ENCODE data around the gene SNX25.
"Not testable (repeated sequence)": the region's sequence is repeated elsewhere in the genome, so short reads cannot be mapped to it uniquely, and the experiment has no call there.

Gene SNX25

DNA sequence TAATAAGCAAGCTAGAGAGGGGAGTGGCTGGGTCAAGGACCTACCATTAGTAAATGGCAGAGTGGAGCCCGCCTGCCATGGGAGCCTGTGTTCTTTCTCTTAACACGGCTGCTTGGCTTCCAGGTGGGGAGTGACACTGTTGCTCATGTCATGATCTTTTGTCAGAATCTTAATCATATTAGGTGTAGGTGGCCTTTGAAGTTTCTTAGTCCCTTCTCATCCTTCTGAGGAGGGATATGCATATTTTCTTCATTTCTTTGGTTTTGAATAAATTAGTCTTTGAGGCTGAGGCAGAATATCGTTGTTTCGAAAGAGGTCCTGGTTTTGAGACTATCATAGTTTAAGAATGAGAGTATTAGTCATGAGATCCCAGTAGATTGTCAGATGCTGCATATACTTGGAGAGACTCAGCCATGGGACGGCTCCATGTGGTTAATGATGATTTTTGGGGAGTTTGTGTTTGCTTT lies 28.9 kb downstream of the SNX25 start:
- H3K36me3 ChIP-seq (ENCODE audit: control insufficient read depth, insufficient read depth, low read length), result no peaks in the 10 kb centered on the region
- no peak overlapping the region for H3K4me3 ChIP-seq (ENCODE audit: low read depth, low read length)
- H3K27me3 ChIP-seq (ENCODE audit: control insufficient read depth, insufficient read depth, low read length), result no peaks in the 10 kb centered on the region
- H3K9me3 ChIP-seq (ENCODE audit: control insufficient read depth, insufficient read depth, low read length), result no peaks in the 10 kb centered on the region
- H3K4me1 ChIP-seq (ENCODE audit: control insufficient read depth, insufficient read depth, low read length), result no peaks in the 10 kb centered on the region
- no peak overlapping the region for H3K9ac ChIP-seq (ENCODE audit: low read depth, low read length)

DNA sequence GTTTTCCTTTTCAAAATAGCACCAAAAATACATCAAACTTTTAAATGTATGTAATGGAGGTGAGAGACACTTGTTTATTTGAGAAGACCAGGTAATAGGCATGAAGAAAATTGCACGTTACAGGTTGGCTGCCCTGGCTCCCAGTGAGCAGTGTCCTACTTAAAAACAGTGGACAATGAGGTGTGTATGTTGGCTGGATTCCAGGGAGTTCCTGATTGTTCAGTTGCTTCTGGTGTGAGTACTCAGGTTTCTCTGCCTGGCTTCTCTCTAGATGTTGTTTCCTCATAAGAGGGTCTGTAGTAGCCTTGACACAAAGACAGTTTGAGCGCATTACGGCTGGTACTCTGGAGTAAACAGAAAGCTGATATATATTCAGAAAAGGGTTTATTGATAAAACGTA lies 29.4 kb downstream of the SNX25 start:
- no peaks in the 10 kb centered on the region for H3K36me3 ChIP-seq (ENCODE audit: control insufficient read depth, insufficient read depth, low read length)
- H3K9ac ChIP-seq (ENCODE audit: low read depth, low read length), result no peak overlapping the region
- no peaks in the 10 kb centered on the region for H3K4me1 ChIP-seq (ENCODE audit: control insufficient read depth, insufficient read depth, low read length)
- no peaks in the 10 kb centered on the region for H3K9me3 ChIP-seq (ENCODE audit: control insufficient read depth, insufficient read depth, low read length)
- no peaks in the 10 kb centered on the region for H3K27me3 ChIP-seq (ENCODE audit: control insufficient read depth, insufficient read depth, low read length)
- H3K4me3 ChIP-seq (ENCODE audit: low read depth, low read length), result no peak overlapping the region

DNA sequence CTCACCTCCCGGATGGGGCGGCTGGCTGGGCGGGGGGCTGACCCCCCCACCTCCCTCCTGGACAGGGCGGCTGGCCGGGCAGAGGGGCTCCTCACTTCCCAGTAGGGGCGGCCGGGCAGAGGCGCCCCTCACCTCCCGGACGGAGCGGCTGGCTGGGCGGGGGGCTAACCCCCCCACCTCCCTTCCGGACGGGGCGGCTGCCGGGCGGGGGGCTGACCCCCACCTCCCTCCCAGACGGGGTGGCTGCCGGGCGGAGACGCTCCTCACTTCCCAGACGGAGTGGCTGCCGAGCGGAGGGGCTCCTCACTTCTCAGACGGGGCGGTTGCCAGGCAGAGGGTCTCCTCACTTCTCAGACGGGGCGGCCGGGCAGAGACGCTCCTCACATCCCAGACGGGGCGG lies 31.1 kb downstream of the SNX25 start:
- H3K4me1 ChIP-seq (ENCODE audit: control insufficient read depth, insufficient read depth, low read length); H3K27me3 ChIP-seq (ENCODE audit: control insufficient read depth, insufficient read depth, low read length); H3K9me3 ChIP-seq (ENCODE audit: control insufficient read depth, insufficient read depth, low read length); H3K9ac ChIP-seq (ENCODE audit: low read depth, low read length); H3K36me3 ChIP-seq (ENCODE audit: control insufficient read depth, insufficient read depth, low read length); H3K4me3 ChIP-seq (ENCODE audit: low read depth, low read length): not testable (repeated sequence)

DNA sequence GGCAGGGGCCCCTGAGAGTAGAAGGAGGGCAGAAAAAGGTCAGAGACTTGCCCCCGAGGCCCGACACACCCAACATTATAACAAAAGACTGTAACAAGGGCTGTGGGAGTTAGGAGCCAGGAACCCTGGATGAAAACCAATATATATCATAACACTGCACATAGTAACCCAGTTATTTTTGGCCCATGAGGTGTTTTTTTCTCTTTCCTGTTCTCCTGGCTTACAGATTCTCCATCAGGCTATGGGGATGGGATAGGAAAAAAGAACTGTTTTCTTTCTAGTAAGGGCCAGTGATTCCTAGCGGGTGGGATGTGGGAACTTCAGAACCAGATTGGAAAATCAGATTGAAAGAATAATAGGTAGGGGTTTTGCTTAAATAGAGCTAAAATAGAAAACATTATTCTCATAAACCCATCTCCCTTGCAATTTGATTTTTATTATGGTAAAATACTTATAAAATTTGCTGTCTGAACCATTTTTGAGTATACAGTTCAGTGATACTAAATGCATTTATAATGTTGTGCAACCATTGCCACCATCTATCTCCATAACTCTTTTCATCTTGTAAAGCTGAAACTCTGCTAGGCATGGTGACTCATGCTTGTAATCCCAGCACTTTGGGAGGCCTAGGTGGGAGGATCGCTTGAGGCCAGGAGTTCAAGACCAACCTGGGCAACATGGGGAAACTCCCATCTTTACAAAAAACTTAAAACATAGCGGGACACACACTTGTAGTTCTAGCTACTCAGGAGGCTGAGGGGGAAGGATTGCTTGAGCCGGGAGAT lies 33.5 kb downstream of the SNX25 start:
- Histone ChIP-seq H3K27me3 (ENCODE audit: control insufficient read depth, insufficient read depth, low read length) (no peaks in the 10 kb centered on the region), H3K36me3 (ENCODE audit: control insufficient read depth, insufficient read depth, low read length) (no peaks in the 10 kb centered on the region), H3K4me1 (ENCODE audit: control insufficient read depth, insufficient read depth, low read length) (no peaks in the 10 kb centered on the region), H3K9me3 (ENCODE audit: control insufficient read depth, insufficient read depth, low read length) (no peaks in the 10 kb centered on the region), H3K4me3 (ENCODE audit: low read depth, low read length) (no peak overlapping the region), H3K9ac (ENCODE audit: low read depth, low read length) (no peak overlapping the region)

DNA sequence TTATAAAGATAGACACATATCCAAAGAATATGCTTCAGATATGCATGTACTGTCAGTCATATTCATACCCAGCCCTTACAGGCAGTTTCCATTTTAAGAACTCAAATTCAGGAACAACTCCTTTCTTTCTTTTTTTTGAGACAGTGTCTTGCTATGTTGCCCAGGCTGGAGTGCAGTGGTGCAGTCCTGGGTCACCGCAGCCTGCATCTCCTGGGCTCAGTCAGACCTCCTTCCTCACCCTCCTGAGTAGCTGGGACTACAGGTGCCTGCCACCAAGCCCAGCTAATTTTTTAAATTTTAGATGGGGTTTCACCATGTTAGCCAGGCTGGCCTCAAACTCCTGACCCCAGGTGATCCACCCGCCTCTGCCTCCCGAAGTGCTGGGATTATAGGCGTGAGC lies 34.5 kb downstream of the SNX25 start:
- Histone ChIP-seq H3K9me3 (ENCODE audit: control insufficient read depth, insufficient read depth, low read length) (no peaks in the 10 kb centered on the region), H3K4me3 (ENCODE audit: low read depth, low read length) (no peak overlapping the region), H3K9ac (ENCODE audit: low read depth, low read length) (no peak overlapping the region), H3K27me3 (ENCODE audit: control insufficient read depth, insufficient read depth, low read length) (no peaks in the 10 kb centered on the region), H3K4me1 (ENCODE audit: control insufficient read depth, insufficient read depth, low read length) (no peaks in the 10 kb centered on the region), H3K36me3 (ENCODE audit: control insufficient read depth, insufficient read depth, low read length) (no peaks in the 10 kb centered on the region)

DNA sequence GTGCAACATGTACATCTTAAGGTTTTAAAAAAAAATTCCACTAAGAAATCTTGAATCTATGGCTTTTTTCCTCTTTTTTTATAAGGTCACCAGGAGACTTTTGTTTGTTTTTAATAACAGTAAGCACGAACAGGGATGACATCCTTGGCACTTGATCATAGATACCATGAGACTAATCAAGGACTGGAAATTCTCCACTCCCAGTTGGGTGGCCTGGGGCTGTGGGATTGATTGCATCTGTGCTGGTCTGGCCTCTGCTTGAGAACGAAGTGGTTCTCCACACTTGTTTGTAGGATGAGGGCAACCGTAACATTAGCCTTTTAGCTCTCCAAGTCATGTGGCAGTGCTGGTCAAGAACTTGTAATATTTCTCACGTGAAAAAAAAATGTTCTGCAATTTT lies 35.4 kb downstream of the SNX25 start:
- Histone ChIP-seq H3K27me3 (ENCODE audit: control insufficient read depth, insufficient read depth, low read length) (no peaks in the 10 kb centered on the region), H3K4me1 (ENCODE audit: control insufficient read depth, insufficient read depth, low read length) (no peaks in the 10 kb centered on the region), H3K4me3 (ENCODE audit: low read depth, low read length) (no peak overlapping the region), H3K9ac (ENCODE audit: low read depth, low read length) (no peak overlapping the region), H3K36me3 (ENCODE audit: control insufficient read depth, insufficient read depth, low read length) (no peaks in the 10 kb centered on the region), H3K9me3 (ENCODE audit: control insufficient read depth, insufficient read depth, low read length) (no peaks in the 10 kb centered on the region)

DNA sequence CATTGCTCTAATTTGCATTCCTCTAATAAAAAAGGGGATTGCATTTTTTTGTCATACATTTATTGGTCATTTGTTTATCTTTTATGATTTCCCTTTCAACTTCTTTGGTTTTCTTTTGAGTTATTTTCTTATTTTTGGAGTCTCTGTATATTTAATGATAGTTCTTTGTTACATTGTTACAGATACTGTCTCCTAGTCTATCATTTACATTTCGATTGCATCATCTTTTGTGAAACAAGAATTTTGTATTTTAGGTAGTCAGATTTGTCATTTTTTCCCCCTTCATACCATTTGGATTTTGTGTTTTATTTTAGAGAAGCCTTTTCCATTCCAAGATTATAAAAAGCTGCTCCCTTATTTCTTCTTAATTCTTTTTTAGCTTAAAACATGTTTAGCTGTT lies 37.1 kb downstream of the SNX25 start:
- H3K27me3 ChIP-seq (ENCODE audit: control insufficient read depth, insufficient read depth, low read length), result no peaks in the 10 kb centered on the region
- H3K4me1 ChIP-seq (ENCODE audit: control insufficient read depth, insufficient read depth, low read length), result peaks cover 2% of the 10 kb centered on the region
- H3K36me3 ChIP-seq (ENCODE audit: control insufficient read depth, insufficient read depth, low read length), result no peaks in the 10 kb centered on the region
- H3K4me3 ChIP-seq (ENCODE audit: low read depth, low read length), result no peak overlapping the region
- H3K9me3 ChIP-seq (ENCODE audit: control insufficient read depth, insufficient read depth, low read length), result no peaks in the 10 kb centered on the region
- H3K9ac ChIP-seq (ENCODE audit: low read depth, low read length), result no peak overlapping the region

DNA sequence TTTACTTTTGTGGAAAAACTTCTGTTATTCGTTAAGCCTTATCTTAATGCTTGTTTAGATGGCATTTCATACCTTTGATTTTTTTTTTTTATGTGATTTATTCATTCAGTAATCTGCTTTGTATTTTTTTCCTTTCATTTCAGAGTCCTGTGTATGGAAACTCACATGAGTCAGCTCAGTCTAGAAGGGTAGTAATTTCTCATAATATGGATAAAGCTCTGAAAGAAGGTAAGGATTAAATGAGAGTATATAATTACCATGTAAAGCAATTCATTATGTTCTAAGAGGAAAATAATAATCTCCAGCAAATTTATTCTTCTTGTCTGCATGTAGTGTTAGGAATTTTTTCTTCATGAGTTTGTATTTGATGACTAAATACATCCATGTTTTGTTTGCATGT lies 37.8 kb downstream of the SNX25 start:
- H3K4me1 ChIP-seq (ENCODE audit: control insufficient read depth, insufficient read depth, low read length), result peaks cover 3% of the 10 kb centered on the region
- no peaks in the 10 kb centered on the region for H3K36me3 ChIP-seq (ENCODE audit: control insufficient read depth, insufficient read depth, low read length)
- no peak overlapping the region for H3K4me3 ChIP-seq (ENCODE audit: low read depth, low read length)
- H3K9ac ChIP-seq (ENCODE audit: low read depth, low read length), result no peak overlapping the region
- H3K27me3 ChIP-seq (ENCODE audit: control insufficient read depth, insufficient read depth, low read length), result no peaks in the 10 kb centered on the region
- no peaks in the 10 kb centered on the region for H3K9me3 ChIP-seq (ENCODE audit: control insufficient read depth, insufficient read depth, low read length)

DNA sequence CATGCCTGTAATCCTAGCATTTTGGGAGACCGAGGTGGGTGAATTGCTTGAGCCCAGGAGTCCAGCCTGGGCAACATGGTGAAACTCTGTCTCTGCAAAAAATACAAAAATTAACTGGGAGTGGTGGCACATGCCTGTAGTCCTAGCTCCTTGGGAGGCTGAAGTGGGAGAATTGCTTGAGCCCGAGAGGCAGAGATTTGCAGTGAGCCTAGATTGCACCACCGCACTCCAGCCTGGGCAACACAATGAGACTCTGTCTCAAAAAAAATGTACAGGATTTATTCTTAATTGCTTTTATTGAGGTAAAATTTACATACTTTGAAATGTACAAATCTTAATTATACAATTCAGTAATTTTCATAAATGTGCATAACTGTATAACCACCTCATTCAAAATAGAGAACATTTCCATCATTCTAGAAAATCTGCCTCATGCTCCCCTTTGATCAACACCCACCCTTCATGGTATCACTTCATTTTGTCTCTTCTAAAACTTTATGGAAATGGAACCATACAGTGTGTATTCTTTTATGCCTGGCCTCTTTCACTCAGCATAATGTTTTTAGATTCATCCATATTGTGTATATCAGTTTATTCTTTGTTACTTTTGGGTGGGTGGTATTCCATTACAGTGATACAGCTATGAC lies 39.1 kb downstream of the SNX25 start:
- H3K9ac ChIP-seq (ENCODE audit: low read depth, low read length), result no peak overlapping the region
- H3K36me3 ChIP-seq (ENCODE audit: control insufficient read depth, insufficient read depth, low read length), result no peaks in the 10 kb centered on the region
- no peak overlapping the region for H3K4me3 ChIP-seq (ENCODE audit: low read depth, low read length)
- no peaks in the 10 kb centered on the region for H3K27me3 ChIP-seq (ENCODE audit: control insufficient read depth, insufficient read depth, low read length)
- peaks cover 5% of the 10 kb centered on the region for H3K4me1 ChIP-seq (ENCODE audit: control insufficient read depth, insufficient read depth, low read length)
- H3K9me3 ChIP-seq (ENCODE audit: control insufficient read depth, insufficient read depth, low read length), result no peaks in the 10 kb centered on the region

DNA sequence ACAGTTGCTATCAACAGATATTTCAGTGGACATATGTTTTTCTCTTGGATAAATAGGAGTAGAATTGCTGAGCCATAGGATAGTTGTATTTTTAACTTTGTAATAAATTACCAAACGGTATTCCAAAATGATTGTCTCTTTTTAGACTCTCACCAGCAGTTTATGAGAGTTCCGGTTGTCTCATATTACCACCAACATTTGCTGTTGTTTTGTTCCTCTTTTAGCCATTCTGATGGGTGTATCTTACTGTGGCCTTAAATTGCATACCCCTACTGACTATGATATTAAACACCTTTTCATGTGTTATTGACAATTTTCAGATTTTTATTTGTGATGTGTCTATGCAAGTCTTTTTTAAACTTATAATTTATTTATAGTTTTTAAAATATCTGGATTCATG lies 39.7 kb downstream of the SNX25 start:
- Histone ChIP-seq H3K27me3 (ENCODE audit: control insufficient read depth, insufficient read depth, low read length) (no peaks in the 10 kb centered on the region), H3K4me3 (ENCODE audit: low read depth, low read length) (no peak overlapping the region), H3K4me1 (ENCODE audit: control insufficient read depth, insufficient read depth, low read length) (peaks cover 5% of the 10 kb centered on the region), H3K9ac (ENCODE audit: low read depth, low read length) (no peak overlapping the region), H3K36me3 (ENCODE audit: control insufficient read depth, insufficient read depth, low read length) (no peaks in the 10 kb centered on the region), H3K9me3 (ENCODE audit: control insufficient read depth, insufficient read depth, low read length) (no peaks in the 10 kb centered on the region)

DNA sequence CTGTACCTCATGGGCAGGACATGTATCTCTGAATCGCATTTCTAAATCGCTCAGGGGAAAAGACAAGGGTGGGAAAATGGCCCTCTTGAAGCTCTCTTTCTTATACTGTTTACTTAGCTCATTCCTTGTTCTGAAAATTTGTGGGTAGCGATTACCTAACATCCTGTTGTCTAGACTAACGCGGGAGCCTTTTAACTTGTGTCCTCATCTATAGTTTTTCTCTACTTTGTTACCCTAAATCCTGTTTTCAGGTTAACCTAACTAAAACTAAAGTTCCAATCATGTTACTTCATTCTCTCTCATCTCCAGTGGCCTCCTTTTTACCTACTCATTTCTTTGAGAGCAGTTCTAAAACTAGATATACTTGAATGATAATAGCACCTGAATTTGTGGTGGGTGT lies 45.0 kb downstream of the SNX25 start:
- Histone ChIP-seq H3K9me3 (ENCODE audit: control insufficient read depth, insufficient read depth, low read length) (no peaks in the 10 kb centered on the region), H3K36me3 (ENCODE audit: control insufficient read depth, insufficient read depth, low read length) (no peaks in the 10 kb centered on the region), H3K4me3 (ENCODE audit: low read depth, low read length) (no peak overlapping the region), H3K9ac (ENCODE audit: low read depth, low read length) (no peak overlapping the region), H3K4me1 (ENCODE audit: control insufficient read depth, insufficient read depth, low read length) (peaks cover 5% of the 10 kb centered on the region), H3K27me3 (ENCODE audit: control insufficient read depth, insufficient read depth, low read length) (no peaks in the 10 kb centered on the region)

DNA sequence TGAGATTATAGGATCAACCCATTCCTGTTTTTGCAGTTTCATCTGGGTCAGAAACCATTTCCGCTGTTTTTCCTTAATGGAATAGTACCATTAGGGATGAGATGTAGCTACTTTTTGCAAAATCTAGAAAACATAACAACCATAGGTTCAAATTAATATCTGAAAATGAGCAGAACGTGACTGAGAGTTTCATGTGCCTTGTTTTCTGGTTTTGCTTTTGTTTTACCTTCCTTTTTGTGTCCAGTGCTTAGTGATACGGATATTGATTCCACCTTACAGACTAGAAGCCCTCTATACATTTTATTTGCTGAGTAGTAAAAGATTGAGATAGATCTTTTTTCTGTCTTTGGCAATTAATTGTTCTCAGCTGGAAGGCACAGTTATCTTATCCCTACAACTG lies 46.5 kb downstream of the SNX25 start:
- Histone ChIP-seq H3K9ac (ENCODE audit: low read depth, low read length) (no peak overlapping the region), H3K36me3 (ENCODE audit: control insufficient read depth, insufficient read depth, low read length) (no peaks in the 10 kb centered on the region), H3K4me3 (ENCODE audit: low read depth, low read length) (no peak overlapping the region), H3K4me1 (ENCODE audit: control insufficient read depth, insufficient read depth, low read length) (peaks cover 8% of the 10 kb centered on the region), H3K9me3 (ENCODE audit: control insufficient read depth, insufficient read depth, low read length) (no peaks in the 10 kb centered on the region), H3K27me3 (ENCODE audit: control insufficient read depth, insufficient read depth, low read length) (no peaks in the 10 kb centered on the region)

All from iPS-15b (cell line).